GM12892 (cell line): Measurements from ENCODE around the gene ILF3.

Source experiments
- POLR2A ChIP-seq: IDR thresholded peaks from 2 replicates; pipeline ENCODE4 v1.6.1; 2011; ENCODE audit warnings: low read depth, low read length, control low read depth
- POLR2AphosphoS5 ChIP-seq: IDR thresholded peaks from 2 replicates; pipeline ENCODE4 v1.6.1; 2011; ENCODE audit warnings: low read depth, low read length, control low read depth
- TAF1 ChIP-seq: IDR thresholded peaks from 2 replicates; pipeline ENCODE4 v1.6.1; 2011; ENCODE audit warnings: low read depth, mild to moderate bottlenecking, control low read depth, low read length, borderline replicate concordance

GRCh38 chr19:10736916-10737551, 82.9 kb downstream of the ILF3 start:
- TF ChIP-seq POLR2A: no peak
- no peak for TF ChIP-seq POLR2AphosphoS5
- TF ChIP-seq TAF1: no peak
